RKO (cell line): ENCODE data around the gene CELSR1.

Experiments
- DNase-seq: peaks from one replicate; pipeline ENCODE4 v3.0.0-alpha.2; 2016; ENCODE audit warnings: low spot score

Gene CELSR1

GRCh38 chr22:46362203-46362933 is 175.1 kb downstream of the CELSR1 start:
- DNase-seq, result no peak

- no peak for DNase-seq
Observed at GRCh38 chr22:46361826-46362202, 175.6 kb downstream of the CELSR1 start.

- DNase-seq, result no peak
Observed at GRCh38 chr22:46360891-46361290, 176.5 kb downstream of the CELSR1 start.

GRCh38 chr22:46360097-46360496 is 177.3 kb downstream of the CELSR1 start:
- no peak for DNase-seq

GRCh38 chr22:46359362-46359761 is 178.1 kb downstream of the CELSR1 start:
- no peak for DNase-seq

- DNase-seq, result no peak
Observed at GRCh38 chr22:46358766-46359165, 178.7 kb downstream of the CELSR1 start.

- no peak for DNase-seq
Observed at GRCh38 chr22:46357711-46358520, 179.5 kb downstream of the CELSR1 start.

GRCh38 chr22:46356496-46357480 is 180.6 kb downstream of the CELSR1 start:
- no peak for DNase-seq

GRCh38 chr22:46355996-46356471 is 181.4 kb downstream of the CELSR1 start:
- no peak for DNase-seq

- DNase-seq, result peak; percentile 43
Observed at GRCh38 chr22:46355369-46355995, 181.9 kb downstream of the CELSR1 start.

- DNase-seq, result no peak
Observed at GRCh38 chr22:46354993-46355305, 182.5 kb downstream of the CELSR1 start.

- DNase-seq, result no peak
Observed at GRCh38 chr22:46354176-46354992, 183.0 kb downstream of the CELSR1 start.

GRCh38 chr22:46353483-46354105 is 183.8 kb downstream of the CELSR1 start:
- DNase-seq, result no peak

GRCh38 chr22:46352691-46353386 is 184.6 kb downstream of the CELSR1 start:
- no peak for DNase-seq

- DNase-seq, result no peak
Observed at GRCh38 chr22:46352276-46352675, 185.1 kb downstream of the CELSR1 start.

- no peak for DNase-seq
Observed at GRCh38 chr22:46351767-46352166, 185.7 kb downstream of the CELSR1 start.

- DNase-seq, result no peak
Observed at GRCh38 chr22:46351131-46351735, 186.2 kb downstream of the CELSR1 start.

GRCh38 chr22:46350646-46351045 is 186.8 kb downstream of the CELSR1 start:
- no peak for DNase-seq

- no peak for DNase-seq
Observed at GRCh38 chr22:46350121-46350520, 187.3 kb downstream of the CELSR1 start.
